Measurements from ENCODE around the gene RAB29. TPM values are rescaled to one million over a fixed set of nuclear protein-coding genes. Genes with fewer than 3 reads are reported as not detected.
A peak's percentile ranks its signal among the peaks of the same experiment; 100 is the strongest.

Gene RAB29
- total and polyA plus RNA-seq, 9 of the 15 experiments (the other 6 are each of a cell fraction or from before 2014, with no cell fraction given): 6.3 to 17.6 (median 8.0) TPM

- TF ChIP-seq, protein P1, sequence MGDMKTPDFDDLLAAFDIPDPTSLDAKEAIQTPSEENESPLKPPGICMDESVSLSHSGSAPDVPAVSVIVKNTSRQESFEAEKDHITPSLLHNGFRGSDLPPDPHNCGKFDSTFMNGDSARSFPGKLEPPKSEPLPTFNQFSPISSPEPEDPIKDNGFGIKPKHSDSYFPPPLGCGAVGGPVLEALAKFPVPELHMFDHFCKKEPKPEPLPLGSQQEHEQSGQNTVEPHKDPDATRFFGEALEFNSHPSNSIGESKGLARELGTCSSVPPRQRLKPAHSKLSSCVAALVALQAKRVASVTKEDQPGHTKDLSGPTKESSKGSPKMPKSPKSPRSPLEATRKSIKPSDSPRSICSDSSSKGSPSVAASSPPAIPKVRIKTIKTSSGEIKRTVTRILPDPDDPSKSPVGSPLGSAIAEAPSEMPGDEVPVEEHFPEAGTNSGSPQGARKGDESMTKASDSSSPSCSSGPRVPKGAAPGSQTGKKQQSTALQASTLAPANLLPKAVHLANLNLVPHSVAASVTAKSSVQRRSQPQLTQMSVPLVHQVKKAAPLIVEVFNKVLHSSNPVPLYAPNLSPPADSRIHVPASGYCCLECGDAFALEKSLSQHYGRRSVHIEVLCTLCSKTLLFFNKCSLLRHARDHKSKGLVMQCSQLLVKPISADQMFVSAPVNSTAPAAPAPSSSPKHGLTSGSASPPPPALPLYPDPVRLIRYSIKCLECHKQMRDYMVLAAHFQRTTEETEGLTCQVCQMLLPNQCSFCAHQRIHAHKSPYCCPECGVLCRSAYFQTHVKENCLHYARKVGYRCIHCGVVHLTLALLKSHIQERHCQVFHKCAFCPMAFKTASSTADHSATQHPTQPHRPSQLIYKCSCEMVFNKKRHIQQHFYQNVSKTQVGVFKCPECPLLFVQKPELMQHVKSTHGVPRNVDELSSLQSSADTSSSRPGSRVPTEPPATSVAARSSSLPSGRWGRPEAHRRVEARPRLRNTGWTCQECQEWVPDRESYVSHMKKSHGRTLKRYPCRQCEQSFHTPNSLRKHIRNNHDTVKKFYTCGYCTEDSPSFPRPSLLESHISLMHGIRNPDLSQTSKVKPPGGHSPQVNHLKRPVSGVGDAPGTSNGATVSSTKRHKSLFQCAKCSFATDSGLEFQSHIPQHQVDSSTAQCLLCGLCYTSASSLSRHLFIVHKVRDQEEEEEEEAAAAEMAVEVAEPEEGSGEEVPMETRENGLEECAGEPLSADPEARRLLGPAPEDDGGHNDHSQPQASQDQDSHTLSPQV (IDR thresholded peaks at IDR 0.05): peak; percentile 94
- TF ChIP-seq BCLAF1 (IDR thresholded peaks at IDR 0.05; ENCODE audit: borderline replicate concordance in 1 of 2, control insufficient read depth in 1 of 2, low read depth in 2 of 2, low read length in 1 of 2) (peak in 1 of 2 experiments; percentile 77; a peak in 1 of 4 replicates), EP400 (IDR thresholded peaks at IDR 0.05) (peak; percentile 99), RREB1 (CRISPR knock-in tag; IDR thresholded peaks at IDR 0.05) (no peak), BCOR (IDR thresholded peaks at IDR 0.05) (peak; percentile 100), FOXK1 (CRISPR knock-in tag; IDR thresholded peaks at IDR 0.05; ENCODE audit: borderline replicate concordance) (0 out of 2 replicates have a peak, but pooled peaks have one; percentile 13), PHF21A (IDR thresholded peaks at IDR 0.05; ENCODE audit: borderline replicate concordance, low read depth) (peak; percentile 93)
- TF ChIP-seq, protein P2, sequence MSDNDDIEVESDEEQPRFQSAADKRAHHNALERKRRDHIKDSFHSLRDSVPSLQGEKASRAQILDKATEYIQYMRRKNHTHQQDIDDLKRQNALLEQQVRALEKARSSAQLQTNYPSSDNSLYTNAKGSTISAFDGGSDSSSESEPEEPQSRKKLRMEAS (CRISPR knock-in tag; IDR thresholded peaks at IDR 0.05): peak; percentile 60
These were observed 24.9 kb downstream of the RAB29 start, which contains the start of gene NUCKS1 (continued) for GRCh38 chr1:205750138-205751035.

All from K562 (cell line).